PFSK-1 (cell line): ENCODE data around the gene ACP1.

Experiments
- FOXP2 ChIP-seq: optimal IDR thresholded peaks from 2 replicates; pipeline ENCODE3; 2011; ENCODE audit warnings: borderline replicate concordance, control low read depth, inconsistent platforms; ENCODE audit not compliant: insufficient read depth; ENCODE audit errors: extremely low read length, extremely low read depth
- POLR2AphosphoS5 ChIP-seq: IDR thresholded peaks from 2 replicates; pipeline ENCODE4 v1.6.1; 2012; ENCODE audit warnings: low read depth, mild to moderate bottlenecking, control low read depth, low read length, moderate library complexity
- SIN3A ChIP-seq: IDR thresholded peaks from 2 replicates; pipeline ENCODE4 v1.6.1; 2012; ENCODE audit warnings: mild to moderate bottlenecking, low read length, moderate library complexity, borderline replicate concordance; ENCODE audit not compliant: insufficient read depth
- TAF1 ChIP-seq: IDR thresholded peaks from 2 replicates; pipeline ENCODE4 v1.6.1; 2012; ENCODE audit warnings: low read length, control low read depth, borderline replicate concordance; ENCODE audit not compliant: insufficient read depth
- TF ChIP-seq, protein P1 (sequence below), 2 experiments: IDR thresholded peaks; 2 replicates each; pipeline versions ENCODE4 v1.6.1 to v1.8.0; 2011 to 2012; ENCODE audit warnings: low read depth in 2 of 2, low read length in 2 of 2, control low read depth in 1 of 2, inconsistent platforms in 1 of 2, mild to moderate bottlenecking in 1 of 2, moderate library complexity in 1 of 2; ENCODE audit not compliant: insufficient read depth in 1 of 2

Gene ACP1

GRCh38 chr2:313991-314390 is 49.2 kb downstream of the ACP1 start:
- TF ChIP-seq TAF1: no peak
- no peak for TF ChIP-seq SIN3A
- TF ChIP-seq, protein P1, sequence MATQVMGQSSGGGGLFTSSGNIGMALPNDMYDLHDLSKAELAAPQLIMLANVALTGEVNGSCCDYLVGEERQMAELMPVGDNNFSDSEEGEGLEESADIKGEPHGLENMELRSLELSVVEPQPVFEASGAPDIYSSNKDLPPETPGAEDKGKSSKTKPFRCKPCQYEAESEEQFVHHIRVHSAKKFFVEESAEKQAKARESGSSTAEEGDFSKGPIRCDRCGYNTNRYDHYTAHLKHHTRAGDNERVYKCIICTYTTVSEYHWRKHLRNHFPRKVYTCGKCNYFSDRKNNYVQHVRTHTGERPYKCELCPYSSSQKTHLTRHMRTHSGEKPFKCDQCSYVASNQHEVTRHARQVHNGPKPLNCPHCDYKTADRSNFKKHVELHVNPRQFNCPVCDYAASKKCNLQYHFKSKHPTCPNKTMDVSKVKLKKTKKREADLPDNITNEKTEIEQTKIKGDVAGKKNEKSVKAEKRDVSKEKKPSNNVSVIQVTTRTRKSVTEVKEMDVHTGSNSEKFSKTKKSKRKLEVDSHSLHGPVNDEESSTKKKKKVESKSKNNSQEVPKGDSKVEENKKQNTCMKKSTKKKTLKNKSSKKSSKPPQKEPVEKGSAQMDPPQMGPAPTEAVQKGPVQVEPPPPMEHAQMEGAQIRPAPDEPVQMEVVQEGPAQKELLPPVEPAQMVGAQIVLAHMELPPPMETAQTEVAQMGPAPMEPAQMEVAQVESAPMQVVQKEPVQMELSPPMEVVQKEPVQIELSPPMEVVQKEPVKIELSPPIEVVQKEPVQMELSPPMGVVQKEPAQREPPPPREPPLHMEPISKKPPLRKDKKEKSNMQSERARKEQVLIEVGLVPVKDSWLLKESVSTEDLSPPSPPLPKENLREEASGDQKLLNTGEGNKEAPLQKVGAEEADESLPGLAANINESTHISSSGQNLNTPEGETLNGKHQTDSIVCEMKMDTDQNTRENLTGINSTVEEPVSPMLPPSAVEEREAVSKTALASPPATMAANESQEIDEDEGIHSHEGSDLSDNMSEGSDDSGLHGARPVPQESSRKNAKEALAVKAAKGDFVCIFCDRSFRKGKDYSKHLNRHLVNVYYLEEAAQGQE (IDR thresholded peaks at IDR 0.05; ENCODE audit: insufficient read depth in 1 of 2, low read depth in 2 of 2, low read length in 2 of 2): no peak
- no peak for TF ChIP-seq FOXP2

DNA sequence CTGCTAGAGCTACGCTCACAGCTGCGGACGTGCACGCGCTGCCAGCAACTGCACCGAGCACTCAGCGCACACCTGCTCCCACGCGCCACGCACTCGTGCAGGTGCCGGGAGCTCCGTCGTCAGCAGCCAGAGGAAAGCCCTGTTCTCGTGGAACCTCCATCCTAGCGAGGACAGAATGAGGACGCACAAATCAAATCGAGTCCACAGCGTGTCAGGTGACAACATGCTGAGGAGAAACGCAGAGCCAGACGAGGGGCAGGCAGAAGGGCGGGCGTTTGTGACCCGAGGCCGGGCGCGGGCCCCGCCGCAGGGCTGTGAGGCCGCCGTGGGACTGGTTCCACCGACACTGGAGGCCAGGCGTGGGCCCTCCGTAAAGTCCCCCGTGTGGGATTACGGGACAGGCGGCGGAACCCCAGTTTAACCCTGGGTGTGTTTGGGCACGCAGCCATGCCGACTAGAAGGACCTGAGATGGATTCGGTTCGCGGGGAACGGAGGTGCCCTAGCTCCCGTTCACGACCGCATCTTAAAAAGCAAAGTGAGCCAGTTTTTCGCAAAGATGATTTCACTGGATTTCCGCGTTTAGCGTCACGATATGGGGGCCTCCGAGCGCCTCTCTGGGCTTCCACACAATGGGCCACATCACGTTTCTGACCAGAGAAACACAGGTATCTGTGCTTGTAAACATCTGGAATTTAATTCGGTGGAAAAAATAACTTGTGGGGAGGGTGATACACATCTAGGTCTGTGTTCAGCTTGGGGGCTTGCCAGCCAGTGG is 50.0 kb downstream of the ACP1 start:
- TF ChIP-seq TAF1: no peak

- TF ChIP-seq, protein P1 (IDR thresholded peaks at IDR 0.05; ENCODE audit: insufficient read depth in 1 of 2, low read depth in 2 of 2, low read length in 2 of 2): no peak
- TF ChIP-seq POLR2AphosphoS5 (no peak), SIN3A (no peak), TAF1 (no peak), FOXP2 (no peak)
Observed at GRCh38 chr2:316381-316780, 51.6 kb downstream of the ACP1 start.

GRCh38 chr2:317501-318424 is 53.0 kb downstream of the ACP1 start:
- TF ChIP-seq SIN3A (no peak), POLR2AphosphoS5 (no peak), FOXP2 (no peak), TAF1 (no peak)
- TF ChIP-seq, protein P1 (IDR thresholded peaks at IDR 0.05; ENCODE audit: insufficient read depth in 1 of 2, low read depth in 2 of 2, low read length in 2 of 2): no peak

DNA sequence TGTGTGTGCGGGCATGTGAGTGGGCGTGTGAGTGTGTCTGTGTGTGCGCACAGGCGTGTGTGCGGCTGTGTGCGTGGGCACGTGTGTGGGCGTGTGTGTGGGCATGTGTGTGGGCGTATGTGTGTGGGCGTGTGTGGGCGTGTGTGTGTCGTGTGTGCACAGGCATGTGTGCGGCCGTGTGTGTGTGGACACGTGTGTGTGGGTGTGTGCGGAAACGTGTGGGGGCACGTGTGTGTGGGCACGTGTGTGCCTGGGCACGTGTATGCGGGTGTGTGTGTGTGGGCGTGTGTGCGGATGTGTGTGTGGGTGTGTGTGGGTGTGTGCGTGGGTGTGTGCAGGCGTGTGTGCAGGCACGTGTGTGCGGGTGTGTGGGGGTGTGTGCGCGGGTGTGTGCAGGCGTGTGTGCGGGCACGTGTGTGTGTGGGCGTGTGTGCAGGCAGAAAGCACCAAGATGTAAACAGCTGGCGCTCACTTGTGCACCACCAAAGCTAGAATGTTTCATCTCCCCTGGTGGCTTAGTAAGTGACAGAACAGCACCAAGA is 54.4 kb downstream of the ACP1 start:
- TF ChIP-seq, protein P1 (IDR thresholded peaks at IDR 0.05; ENCODE audit: insufficient read depth in 1 of 2, low read depth in 2 of 2, low read length in 2 of 2): no peak
